Right forelimb (tissue), 1 donor: ENCODE results near the gene THSD4.
"Not testable (repeated sequence)": the region's sequence is repeated elsewhere in the genome, so short reads cannot be mapped to it uniquely, and the experiment has no call there.

Source experiments
- DNase-seq: peaks from one replicate; pipeline ENCODE4 v3.0.0-alpha.2; 2018

THSD4 gene

DNA sequence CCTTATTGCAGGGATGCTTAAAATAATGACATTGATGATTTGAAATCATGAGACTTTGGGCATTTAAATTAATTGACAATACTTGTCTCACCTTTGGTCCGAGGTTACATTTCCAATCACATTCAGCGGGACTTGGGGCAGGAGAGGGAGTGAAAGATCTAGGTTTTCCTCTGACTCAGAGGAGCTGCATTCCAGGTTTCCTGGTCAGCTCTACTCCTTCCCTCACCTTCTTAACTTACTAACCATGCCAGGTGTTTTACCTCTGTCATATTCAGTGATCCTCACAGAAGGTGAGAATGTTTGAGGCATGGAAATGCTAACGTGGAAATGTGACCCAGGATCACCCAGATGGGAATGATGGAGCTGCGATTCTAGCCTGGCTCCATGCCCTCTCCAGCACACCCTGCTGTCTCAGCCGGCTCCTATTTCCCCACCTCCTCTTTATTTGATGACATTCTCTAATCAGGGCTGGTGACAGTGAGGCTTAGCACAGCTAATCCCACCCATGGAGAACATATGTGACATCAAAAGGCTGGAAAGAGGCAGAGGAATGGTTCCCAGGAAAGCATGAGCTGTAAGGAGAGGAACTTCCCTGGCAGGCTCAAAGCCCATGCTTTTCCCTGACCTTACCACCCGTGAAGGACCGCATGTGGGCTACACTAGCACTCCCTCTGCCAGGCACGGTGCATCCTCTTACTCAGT lies 38.7 kb downstream of the THSD4 start:
- no peak for DNase-seq

DNA sequence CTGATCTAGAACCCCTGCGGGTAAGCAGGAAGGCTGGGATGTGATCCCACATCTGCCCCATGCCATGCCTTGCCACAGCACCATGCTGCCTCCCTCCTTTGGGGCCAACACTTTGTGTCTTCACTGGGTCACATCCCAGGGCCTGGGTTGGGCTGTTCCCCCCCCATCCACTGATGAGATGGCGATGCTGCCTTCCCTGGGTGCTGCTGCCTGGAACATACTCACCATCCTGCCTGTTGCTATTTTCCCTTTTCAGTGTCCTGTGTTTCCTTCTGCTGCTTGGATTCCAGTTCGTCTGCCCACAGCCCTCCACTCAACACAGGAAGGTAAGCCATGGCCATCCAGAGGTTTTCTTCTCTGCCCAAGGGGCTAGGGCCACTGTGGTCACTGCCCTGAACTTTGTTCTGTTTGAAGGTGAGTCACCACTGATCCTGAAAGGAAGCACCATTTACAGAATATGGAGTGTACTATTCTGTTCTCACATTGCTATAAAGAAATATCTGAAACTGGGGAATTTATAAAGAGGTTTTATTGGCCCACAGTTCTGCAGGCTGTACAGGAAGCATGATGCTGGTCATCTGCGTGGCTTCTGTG lies 39.4 kb downstream of the THSD4 start:
- DNase-seq = no peak

DNA sequence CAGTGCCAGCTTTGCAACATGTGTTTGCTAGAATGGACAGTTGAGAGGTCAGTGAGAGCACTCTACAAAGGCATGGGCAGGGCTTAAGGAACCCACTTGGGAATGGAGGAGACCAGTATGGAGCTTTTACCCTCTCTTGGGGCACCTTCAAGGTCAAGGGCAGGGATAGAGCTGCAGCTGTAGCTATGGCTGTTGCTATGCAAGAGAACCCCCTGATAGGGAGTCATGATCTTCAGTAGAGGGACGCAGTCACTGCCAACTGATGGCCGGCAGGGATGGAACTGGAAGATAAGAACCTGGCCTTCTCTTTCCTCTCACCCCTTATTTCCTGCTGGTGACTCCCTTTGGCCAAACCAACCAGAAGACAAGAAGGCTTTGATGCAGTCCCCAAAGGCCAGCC lies 40.3 kb downstream of the THSD4 start:
- DNase-seq = no peak

DNA sequence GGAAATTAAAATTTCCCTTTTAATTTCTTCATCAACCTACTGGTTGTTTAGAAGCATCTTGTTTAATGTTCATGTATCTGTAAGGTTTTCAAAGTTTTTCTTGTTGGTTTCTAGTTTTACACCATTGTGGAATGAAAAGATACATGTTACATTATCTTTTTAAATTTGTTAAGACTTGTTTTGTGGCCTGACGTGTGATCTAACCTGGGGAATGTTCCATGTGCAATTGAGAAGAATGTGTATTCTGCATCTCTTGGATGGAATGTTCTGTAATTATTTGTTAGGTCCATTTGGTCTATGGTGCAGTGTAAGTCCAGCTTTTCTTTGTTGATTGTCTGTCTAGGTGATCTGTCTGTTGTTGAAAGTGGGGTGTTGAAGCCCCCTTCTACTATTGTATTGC lies 45.7 kb downstream of the THSD4 start:
- DNase-seq = no peak

DNA sequence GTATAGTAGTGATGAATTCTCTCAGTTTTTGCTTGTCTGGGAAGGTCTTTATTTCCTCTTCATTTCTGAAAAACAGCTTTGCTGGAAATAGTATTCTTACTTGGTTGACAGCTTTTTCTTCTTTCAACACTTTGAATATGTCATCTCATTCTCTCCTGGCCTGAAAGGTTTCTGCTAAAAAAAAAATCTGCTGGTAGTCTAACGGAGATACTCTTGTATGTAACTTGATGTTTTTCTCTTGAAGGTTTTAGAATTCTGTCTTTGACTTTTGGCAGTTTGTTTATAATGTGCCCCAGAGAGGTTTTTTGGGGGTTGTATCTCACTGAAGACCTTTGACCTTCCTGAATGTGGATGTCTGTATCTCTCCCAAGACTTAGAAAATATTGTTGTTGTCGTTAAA lies 47.0 kb downstream of the THSD4 start:
- DNase-seq = no peak

DNA sequence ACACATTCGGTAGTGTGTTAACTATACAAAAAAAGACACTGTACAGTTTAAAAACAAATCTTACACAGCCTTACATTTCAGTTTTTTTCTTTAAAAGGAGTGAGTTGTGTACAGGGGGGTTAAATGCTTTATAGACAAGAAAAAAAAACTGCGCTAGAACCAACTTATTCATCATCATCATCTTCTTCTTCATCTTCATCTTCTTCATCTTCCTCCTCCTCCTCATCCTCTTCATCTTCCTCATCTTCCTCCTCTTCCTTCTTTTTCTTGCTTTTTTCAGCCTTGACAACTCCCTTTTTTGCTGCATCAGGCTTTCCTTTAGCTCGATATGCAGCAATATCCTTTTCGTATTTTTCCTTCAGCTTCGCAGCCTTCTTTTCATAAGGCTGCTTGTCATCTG lies 49.3 kb downstream of the THSD4 start:
- not testable (repeated sequence) for DNase-seq

DNA sequence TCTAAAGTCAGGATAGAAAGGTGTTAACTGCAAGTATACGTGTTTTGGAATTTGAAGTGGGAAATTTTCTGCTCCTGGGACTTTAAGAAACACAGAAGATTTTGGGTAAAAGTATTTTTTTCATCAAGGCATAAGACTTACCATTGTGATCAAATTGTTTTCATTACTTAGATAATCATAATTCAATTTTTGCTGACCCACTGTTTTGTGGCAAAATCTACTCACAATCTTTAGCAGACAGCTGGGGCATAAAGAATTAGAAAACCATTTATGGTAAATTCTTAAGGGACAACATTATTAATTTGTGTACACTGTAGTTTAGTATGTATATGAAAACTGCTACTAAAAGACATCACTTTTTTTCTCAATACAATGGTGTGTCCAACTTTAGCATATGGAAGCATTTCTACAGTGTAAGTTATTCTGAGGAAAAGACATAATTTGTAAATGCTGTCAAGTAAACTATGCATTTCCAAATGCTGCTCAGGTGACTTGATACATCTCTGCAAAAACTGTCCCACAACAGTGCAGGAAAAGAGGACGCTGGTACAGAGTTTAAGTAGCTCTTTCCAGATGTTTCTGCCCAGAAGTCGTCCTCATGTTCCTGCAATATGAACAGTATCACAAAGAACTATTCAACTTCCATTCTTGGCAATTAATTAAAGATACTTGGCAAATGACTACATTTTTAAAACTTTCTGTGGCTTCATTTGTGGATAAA lies 52.3 kb downstream of the THSD4 start:
- DNase-seq = no peak

DNA sequence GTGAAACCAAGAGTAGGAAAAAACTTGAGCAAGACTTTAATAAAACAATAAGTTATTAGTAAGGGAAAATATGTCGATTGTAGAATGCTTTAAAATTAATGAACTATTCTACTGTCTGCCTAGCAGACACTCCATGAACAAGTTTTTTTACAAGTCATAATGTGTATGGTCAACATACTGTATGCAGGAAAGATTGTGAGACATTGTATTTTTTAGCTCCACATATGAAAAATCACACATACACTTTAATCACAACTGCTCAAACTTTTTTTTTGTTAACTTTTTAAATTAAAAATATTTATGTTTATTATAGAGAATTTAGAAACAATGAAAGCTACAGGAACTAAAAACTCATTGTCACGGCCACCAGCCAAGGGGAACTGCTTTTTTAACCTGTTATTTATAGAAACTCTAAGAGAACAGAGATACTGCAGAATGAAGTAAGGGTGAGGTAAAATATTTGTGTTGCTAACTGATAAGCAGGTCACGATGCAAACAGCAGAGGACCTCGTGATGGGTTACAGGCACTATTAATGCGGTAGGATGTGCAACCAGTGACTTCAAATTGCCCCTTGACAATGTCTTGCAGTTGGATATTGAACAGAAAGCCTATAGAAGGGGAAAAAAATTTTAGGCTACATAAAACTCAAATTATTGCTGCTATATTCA lies 53.0 kb downstream of the THSD4 start:
- no peak for DNase-seq

DNA sequence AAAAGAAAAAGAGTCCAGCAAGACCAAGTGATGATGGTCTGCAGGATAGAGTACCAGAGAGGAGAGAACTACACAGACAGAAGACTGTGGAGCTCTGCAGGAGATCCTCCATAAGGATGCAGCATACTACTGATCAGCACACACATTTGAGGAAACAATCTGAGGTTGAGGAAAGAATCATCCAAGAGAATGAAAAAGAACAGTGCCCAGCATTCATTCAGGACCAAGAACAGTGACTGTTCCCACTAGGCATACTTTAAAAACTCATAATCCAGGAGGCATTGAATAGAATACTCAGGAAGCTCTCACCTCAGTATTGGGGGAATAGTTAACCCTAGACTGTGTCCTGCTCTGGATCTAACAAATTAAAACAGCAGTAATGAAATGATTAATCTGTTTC lies 54.9 kb downstream of the THSD4 start:
- DNase-seq = no peak

DNA sequence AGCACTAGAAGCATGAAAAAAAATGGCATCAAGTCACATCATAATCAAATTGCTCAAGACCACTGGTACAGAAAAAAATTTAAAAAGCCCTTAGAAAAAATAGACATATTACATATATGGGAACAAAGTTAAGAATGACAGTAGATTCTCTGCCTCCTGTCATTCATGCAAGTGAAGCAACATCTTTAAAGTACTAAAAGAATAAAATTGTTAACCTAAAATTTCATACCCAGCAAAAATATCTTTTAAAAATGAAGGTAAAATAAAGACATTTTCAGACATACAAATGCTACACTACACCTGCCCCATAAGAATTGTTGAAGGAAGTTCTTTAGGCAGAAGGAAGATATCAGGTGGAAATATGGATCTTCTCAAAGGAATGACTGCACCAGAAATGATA lies 55.9 kb downstream of the THSD4 start:
- no peak for DNase-seq

DNA sequence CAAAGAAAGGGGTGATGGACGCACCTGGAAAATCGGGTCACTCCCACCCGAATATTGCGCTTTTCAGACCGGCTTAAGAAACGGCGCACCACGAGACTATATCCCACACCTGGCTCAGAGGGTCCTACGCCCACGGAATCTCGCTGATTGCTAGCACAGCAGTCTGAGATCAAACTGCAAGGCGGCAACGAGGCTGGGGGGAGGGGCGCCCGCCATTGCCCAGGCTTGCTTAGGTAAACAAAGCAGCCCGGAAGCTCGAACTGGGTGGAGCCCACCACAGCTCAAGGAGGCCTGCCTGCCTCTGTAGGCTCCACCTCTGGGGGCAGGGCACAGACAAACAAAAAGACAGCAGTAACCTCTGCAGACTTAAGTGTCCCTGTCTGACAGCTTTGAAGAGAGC lies 59.1 kb downstream of the THSD4 start:
- not testable (repeated sequence) for DNase-seq

DNA sequence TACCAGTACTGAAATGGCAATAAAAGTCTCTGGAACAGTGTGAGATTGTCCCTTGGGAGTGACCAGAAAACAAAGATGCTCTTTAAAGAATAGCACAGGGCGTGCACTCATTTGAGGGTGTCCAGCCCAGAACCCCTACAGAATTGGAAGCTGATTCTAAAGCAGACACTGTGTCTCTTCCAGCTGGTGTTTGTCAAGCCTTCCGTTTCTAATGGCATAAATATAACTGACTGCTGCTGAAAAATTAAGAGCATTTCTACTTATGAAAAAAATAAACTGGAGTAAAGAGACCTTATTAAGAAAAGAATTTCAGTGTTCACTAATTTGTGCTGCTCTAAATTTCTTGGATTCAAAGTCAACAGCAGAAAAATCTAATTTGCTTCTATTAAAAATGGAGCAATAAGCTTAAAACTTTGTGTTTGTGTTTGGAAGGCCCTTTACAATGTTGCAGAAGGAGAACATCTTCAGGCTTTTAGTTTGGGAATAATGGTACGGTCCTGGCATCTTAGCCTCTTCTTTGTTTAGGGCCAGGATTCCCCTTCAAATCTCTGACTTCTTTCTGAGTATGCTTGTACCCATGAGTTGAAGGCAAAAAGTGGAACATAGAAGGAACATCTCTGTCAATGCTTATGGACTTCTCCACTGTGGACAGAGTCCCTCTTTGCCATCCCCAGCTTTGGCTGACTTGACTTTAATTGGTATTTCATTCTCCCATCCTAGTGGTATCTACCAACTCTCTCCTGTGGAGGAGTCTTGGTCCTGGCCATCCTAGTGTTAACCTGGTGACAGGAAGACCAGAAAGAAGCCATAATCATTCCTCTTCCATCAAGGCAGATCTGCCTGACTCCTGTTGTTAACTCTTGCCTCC lies 65.9 kb downstream of the THSD4 start:
- no peak for DNase-seq

DNA sequence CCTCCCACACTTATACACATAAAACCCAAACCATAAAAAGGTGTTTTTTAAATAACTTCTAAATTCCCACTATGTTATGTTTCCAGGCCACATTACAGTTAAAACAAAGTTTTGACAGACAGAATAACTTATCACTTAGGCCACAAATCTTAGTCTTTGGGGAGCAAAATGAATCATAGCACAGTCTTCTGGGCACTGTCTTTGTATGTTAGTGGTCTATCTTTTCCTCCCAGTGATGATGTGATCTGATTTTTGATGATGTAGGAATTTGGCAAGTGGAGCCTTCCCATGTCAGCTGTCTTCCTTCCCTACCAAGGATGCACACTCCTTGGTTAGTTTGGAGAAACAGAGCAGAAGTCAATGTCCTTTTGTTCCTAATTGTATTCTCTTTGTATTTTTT lies 67.3 kb downstream of the THSD4 start:
- DNase-seq = no peak

DNA sequence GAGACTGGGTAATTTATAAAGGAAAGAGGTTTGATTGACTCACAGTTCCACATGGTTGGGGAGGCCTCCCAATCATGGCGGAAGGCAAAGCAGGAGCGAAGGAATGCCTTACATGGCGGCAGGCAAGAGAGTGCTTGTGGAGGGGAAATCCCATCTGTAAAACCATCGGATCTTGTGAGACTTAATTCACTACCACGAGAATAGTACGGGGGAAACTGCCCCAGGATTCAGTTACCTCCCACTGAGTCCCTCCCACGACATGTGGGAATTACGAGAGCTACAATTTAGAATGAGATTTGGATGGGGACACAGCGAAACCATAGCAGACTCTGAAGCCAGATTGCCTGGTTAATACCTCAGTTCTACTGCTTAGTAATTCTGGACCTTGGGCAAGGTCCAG lies 67.8 kb downstream of the THSD4 start:
- no peak for DNase-seq

DNA sequence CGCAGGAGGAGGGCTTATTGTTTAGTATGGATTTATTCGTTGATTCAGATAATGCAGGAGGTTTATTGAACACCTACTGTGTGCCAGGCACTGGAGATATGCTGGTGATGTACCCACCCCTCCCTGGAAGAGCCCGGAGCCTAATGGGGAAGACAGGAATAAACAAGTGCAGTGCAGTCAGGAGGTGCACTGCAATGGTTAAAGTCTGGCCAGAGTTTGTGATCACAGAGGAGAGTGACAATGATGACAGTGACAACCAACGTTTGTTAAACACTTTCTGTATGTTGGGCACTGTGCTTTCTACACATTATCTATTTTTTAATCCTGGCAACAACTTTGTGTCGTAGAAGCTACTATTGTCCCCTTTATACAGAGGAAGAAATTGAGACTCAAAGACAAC lies 70.4 kb downstream of the THSD4 start:
- peak; percentile 12 for DNase-seq

DNA sequence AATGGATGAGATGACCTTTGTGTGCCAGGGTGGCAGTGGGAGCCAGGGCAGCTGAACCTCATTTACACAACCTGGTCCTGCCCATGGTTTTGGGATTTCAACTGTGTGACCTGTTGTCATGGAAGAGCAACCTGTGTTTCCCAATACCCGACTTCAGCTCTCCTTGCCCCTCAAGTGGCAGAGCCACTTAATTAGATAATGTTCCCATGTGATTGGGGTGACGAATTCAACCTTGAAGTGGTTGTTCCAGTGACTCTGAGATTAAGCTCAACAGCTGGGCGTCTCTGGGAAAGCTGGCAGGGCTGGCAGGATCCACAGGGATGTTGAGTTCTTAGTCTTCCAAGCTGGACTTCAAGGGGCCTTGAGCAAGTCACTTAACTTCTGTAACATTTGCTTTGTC lies 71.0 kb downstream of the THSD4 start:
- DNase-seq = peak; percentile 31

DNA sequence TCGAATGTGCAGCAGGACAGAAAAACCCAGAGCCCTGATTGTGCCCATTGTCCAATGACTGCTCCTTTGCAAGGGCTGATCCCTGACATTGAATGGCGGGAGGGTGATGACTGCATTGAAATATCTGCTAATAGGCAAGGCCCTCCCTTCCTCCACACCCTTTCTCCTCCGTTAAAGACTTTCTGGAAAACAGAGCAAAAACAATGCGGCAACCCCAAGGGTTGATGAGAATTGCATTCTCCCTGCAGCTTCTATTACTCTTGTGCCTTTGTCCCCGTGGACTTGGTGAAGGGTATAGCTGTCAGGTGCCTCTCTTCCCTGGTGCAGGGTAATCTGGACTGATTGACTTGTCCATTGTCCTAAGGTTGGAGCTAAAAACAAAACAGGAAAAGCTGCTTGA lies 71.8 kb downstream of the THSD4 start:
- DNase-seq = peak; percentile 13

DNA sequence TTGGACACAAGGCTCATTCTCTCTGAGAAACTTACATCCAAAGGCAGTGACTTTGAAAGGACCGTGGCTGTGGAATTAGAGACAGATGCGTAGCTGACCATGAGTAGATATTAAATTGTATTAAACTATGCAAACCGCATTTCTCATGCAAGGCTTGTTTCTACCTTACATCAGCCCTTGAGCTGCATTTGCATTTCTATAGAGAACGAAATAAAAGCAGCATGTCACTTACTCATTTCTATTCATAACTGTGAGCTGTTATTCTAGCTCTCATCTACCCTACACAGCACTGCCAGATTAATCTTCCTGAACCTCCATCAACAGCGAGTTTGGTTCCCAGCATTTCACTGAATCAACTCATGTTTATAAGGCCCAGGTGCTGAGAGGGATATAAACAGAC lies 72.3 kb downstream of the THSD4 start:
- peak; percentile 13 for DNase-seq

DNA sequence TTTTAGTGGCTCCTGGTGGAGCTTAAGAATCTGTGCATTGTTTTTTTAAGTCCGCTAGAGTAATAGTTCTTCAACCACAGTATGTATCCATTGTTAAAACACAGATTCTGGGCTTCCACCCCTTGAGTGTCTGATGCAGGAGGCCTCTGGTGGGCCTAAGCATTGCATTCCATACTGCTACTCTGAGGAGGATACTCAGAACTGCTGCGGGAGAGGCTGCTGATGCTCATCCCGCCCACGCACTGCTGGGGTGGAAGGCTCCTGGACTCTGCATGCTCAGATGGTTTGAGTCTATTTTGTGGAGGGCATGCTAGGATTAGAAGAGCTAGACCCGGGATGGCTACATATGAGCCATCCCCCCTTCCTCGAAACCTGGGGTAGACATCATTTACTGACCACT lies 74.4 kb downstream of the THSD4 start:
- DNase-seq = peak; percentile 17

DNA sequence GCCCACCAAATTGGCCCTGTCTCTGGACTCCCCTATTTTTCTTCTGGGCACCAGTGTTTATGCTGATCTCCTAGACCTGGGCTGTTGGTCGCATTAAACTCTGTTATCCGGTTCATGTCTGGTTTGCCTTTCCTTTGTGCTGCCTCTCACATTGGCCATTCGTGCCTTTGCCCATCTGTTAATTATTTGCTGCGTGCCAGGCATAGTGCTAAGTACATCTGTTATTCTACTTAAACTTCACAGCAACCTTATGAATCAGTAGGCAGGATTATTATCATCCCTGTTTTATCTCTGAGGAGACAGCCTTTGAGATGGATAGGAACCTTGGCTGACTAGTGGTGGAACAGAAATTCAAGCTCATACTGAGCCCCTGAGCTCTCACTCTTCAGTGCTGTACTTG lies 76.0 kb downstream of the THSD4 start:
- DNase-seq = peak; percentile 17

DNA sequence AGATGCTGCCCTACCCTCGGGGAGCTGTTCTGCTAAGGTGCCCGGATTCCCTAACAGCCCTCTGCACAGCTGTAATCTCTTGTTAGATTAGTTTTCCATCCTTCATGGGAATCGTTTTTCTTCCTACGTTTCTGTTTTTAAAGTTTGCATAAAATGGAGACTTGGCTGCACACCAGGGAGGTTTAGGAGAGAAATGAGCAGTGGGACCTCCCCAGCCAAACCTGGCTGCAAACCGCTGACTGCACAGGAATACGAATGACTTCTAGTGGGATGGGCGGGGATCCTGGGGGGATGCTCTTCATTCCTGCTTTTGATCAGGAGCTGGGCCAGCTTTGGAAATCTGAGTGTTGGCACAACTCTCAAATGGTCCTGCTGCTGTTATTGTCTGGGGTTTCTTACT lies 77.5 kb downstream of the THSD4 start:
- DNase-seq = peak; percentile 64

DNA sequence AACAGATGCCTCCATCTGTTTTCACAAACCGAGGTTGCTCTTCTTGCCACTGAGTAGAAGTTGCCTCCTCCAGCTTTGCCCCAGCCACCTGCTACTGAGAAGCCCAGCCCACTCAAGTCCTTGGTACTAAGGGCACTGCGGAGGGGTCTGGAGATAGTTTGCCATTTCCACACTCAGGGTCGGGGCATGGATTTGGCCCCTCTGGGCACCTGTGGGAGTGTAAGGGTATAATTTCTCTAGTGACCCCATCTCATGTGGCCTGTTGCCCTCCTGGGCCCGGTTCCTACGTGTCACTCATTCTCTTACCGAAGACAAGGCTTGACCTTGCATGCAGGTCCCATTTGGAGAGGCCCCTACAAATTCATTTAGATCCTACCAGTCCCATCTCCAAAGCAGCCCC lies 79.0 kb downstream of the THSD4 start:
- DNase-seq = no peak

DNA sequence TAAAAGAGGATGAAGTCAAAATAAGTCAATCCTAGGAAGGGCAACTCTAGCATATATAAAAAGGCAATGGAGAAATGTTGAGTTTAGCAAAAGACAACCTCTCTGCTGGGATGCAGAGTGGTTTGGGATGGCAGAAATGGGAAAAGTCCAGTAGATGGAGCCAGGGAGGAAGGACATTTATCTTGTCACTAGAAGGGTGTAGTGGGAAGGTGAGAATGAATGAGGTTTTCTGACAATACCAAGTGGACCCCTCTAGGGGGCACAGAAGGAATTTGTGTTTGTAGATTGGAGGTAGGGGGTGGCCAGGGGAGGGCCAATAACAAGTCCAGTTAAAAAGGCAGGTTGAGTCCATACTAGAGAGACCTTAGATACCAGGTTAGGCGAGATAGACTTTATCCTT lies 80.0 kb downstream of the THSD4 start:
- DNase-seq = peak; percentile 6
